HCT116 (cell line): ENCODE data around the gene RIMKLA.

Experiments
- ATF3 ChIP-seq: IDR thresholded peaks from 2 replicates; pipeline ENCODE4 v1.6.1; 2012
- CBX3 ChIP-seq: IDR thresholded peaks from 2 replicates; pipeline ENCODE4 v1.6.1; 2012; ENCODE audit warnings: low read depth
- CEBPB ChIP-seq: IDR thresholded peaks from 2 replicates; pipeline ENCODE4 v1.6.1; 2012; ENCODE audit warnings: low read depth
- CTCF ChIP-seq, 3 experiments: fragments of 200-600 bp in 1 of 3; sonication (generic) in 1 of 3; IDR thresholded peaks in 2 of 3; conservative IDR thresholded peaks in 1 of 3; 2 replicates each; pipeline ENCODE4 v1.5.1; 2012 to 2017; ENCODE audit warnings: low read depth in 2 of 3, low read length in 2 of 3, antibody characterized with exemption in 1 of 3, borderline replicate concordance in 1 of 3, control low read depth in 1 of 3, mild to moderate bottlenecking in 1 of 3, mixed read lengths in 1 of 3, mixed run types in 1 of 3, moderate library complexity in 1 of 3; ENCODE audit not compliant: insufficient read depth in 1 of 3
- EZH2 ChIP-seq: fragments of 200-600 bp; sonication (generic); IDR thresholded peaks from 2 replicates; pipeline ENCODE4 v1.6.1; 2017; ENCODE audit warnings: antibody characterized with exemption, mixed run types
- EZH2phosphoT487 ChIP-seq: fragments of 200-600 bp; IDR thresholded peaks from 2 replicates; pipeline ENCODE4 v1.6.1; 2018; ENCODE audit warnings: antibody characterized with exemption, borderline replicate concordance
- FOSL1 ChIP-seq: IDR thresholded peaks from 2 replicates; pipeline ENCODE4 v1.6.1; 2012; ENCODE audit warnings: low read depth
- POLR2A ChIP-seq: IDR thresholded peaks from 2 replicates; pipeline ENCODE4 v1.7.0; 2011; ENCODE audit warnings: borderline replicate concordance; ENCODE audit not compliant: insufficient read depth, insufficient read length; ENCODE audit errors: extremely low read depth
- POLR2AphosphoS5 ChIP-seq: IDR thresholded peaks from 2 replicates; pipeline ENCODE4 v1.6.1; 2011; ENCODE audit warnings: mild to moderate bottlenecking, low read depth, low read length, moderate library complexity
- RAD21 ChIP-seq: IDR thresholded peaks from 2 replicates; pipeline ENCODE4 v1.6.1; 2012; ENCODE audit warnings: low read depth, mild to moderate bottlenecking
- REST ChIP-seq: IDR thresholded peaks from 2 replicates; pipeline ENCODE4 v1.6.1; 2012; ENCODE audit warnings: low read depth
- SIN3A ChIP-seq: IDR thresholded peaks from 2 replicates; pipeline ENCODE4 v1.6.1; 2012; ENCODE audit warnings: low read depth
- YY1 ChIP-seq: IDR thresholded peaks from 2 replicates; pipeline ENCODE4 v1.6.1; 2011; ENCODE audit warnings: low read length, low read depth, moderate library complexity, mild to moderate bottlenecking; ENCODE audit not compliant: insufficient replicate concordance; ENCODE audit errors: extremely low read depth
- TF ChIP-seq, protein P1 (sequence below): IDR thresholded peaks from 2 replicates; pipeline ENCODE4 v1.6.1; 2012

GRCh38 chr1:42364089-42364488, 16.5 kb upstream of the RIMKLA start:
- TF ChIP-seq CTCF (IDR thresholded peaks at IDR 0.05 in 2 of 3, conservative IDR thresholded peaks at IDR 0.05 in 1 of 3; ENCODE audit: borderline replicate concordance in 1 of 3, insufficient read depth in 1 of 3, low read depth in 2 of 3, low read length in 2 of 3), result no peak
- no peak for TF ChIP-seq RAD21
- TF ChIP-seq SIN3A, result no peak
- TF ChIP-seq, protein P1, sequence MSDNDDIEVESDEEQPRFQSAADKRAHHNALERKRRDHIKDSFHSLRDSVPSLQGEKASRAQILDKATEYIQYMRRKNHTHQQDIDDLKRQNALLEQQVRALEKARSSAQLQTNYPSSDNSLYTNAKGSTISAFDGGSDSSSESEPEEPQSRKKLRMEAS, result no peak
- no peak for TF ChIP-seq ATF3
- TF ChIP-seq POLR2A, result no peak
- no peak for TF ChIP-seq FOSL1
- no peak for TF ChIP-seq CEBPB
- TF ChIP-seq EZH2, result no peak
- no peak for TF ChIP-seq EZH2phosphoT487
- TF ChIP-seq POLR2AphosphoS5, result no peak
- TF ChIP-seq YY1, result no peak
- no peak for TF ChIP-seq REST
- TF ChIP-seq CBX3, result no peak
